Neuronal stem cell (in vitro differentiated cells): ENCODE results near the gene CBY2. TPM values are rescaled to one million over a fixed set of nuclear protein-coding genes. Genes with fewer than 3 reads are reported as not detected.

ENCODE experiments used
- DNase-seq: peaks from one replicate; pipeline ENCODE4 v3.0.0-alpha.2; 2013; ENCODE audit warnings: low spot score
- H2AFZ ChIP-seq: one replicate; pipeline ENCODE4 v1.6.1; 2013; ENCODE audit warnings: mild to moderate bottlenecking, low read length, inconsistent platforms
- H2AK5ac ChIP-seq: 2 replicates; pipeline ENCODE4 v1.6.1; 2013; ENCODE audit warnings: low read depth, mild to moderate bottlenecking, inconsistent platforms, low read length, moderate library complexity, mixed read lengths
- H2BK120ac ChIP-seq: 2 replicates; pipeline ENCODE4 v1.6.1; 2013; ENCODE audit warnings: low read depth, mild to moderate bottlenecking, inconsistent platforms, low read length, moderate library complexity, mixed read lengths
- H2BK12ac ChIP-seq: one replicate; pipeline ENCODE4 v1.6.1; 2013; ENCODE audit warnings: low read length, inconsistent platforms
- H2BK15ac ChIP-seq: 2 replicates; pipeline ENCODE4 v1.6.1; 2013; ENCODE audit warnings: mild to moderate bottlenecking, low read length, inconsistent platforms, mixed read lengths
- H2BK5ac ChIP-seq: one replicate; pipeline ENCODE4 v1.6.1; 2013; ENCODE audit warnings: inconsistent platforms, mild to moderate bottlenecking, low read length, moderate library complexity
- H3K14ac ChIP-seq: one replicate; pipeline ENCODE4 v1.6.1; 2013; ENCODE audit warnings: low read length, inconsistent platforms
- H3K18ac ChIP-seq: 2 replicates; pipeline ENCODE4 v1.6.1; 2013; ENCODE audit warnings: low read length, inconsistent platforms
- H3K23ac ChIP-seq: 2 replicates; pipeline ENCODE4 v1.6.1; 2013; ENCODE audit warnings: low read depth, mild to moderate bottlenecking, mixed read lengths, low read length, inconsistent platforms; ENCODE audit not compliant: poor library complexity
- H3K27ac ChIP-seq: replicated peaks from 3 replicates; pipeline ENCODE4 v1.5.1; 2013; ENCODE audit warnings: low read length, inconsistent platforms
- H3K27me3 ChIP-seq, 3 experiments: 2 replicates each; pipeline ENCODE4 v1.6.1; 2013; ENCODE audit warnings: low read length in 3 of 3, mild to moderate bottlenecking in 2 of 3, inconsistent platforms in 1 of 3, low read depth in 1 of 3, mixed read lengths in 1 of 3, moderate library complexity in 1 of 3; ENCODE audit not compliant: control insufficient read depth in 3 of 3, insufficient read depth in 3 of 3
- H3K36me3 ChIP-seq, 2 donors: replicated peaks in 1 of 2; 2 replicates each; pipeline ENCODE4 v1.6.1; 2013; ENCODE audit warnings: low read length in 2 of 2; ENCODE audit not compliant: control insufficient read depth in 2 of 2, insufficient read depth in 2 of 2
- H3K4ac ChIP-seq: 2 replicates; pipeline ENCODE4 v1.6.1; 2013; ENCODE audit warnings: inconsistent platforms, mild to moderate bottlenecking, low read length, moderate library complexity
- H3K4me1 ChIP-seq, 2 donors: 1 replicate in 1 of 2; 2 replicates in 1 of 2; pipeline ENCODE4 v1.6.1; 2013; ENCODE audit warnings: low read length in 2 of 2, low read depth in 1 of 2; ENCODE audit not compliant: control insufficient read depth in 2 of 2, insufficient read depth in 1 of 2
- H3K4me2 ChIP-seq: one replicate; pipeline ENCODE4 v1.6.1; 2013; ENCODE audit warnings: mild to moderate bottlenecking, low read length, inconsistent platforms; ENCODE audit not compliant: insufficient read depth, poor library complexity, severe bottlenecking
- H3K4me3 ChIP-seq, 2 donors: 2 replicates each; pipeline ENCODE4 v1.5.1; 2013; ENCODE audit warnings: low read length in 2 of 2, mild to moderate bottlenecking in 2 of 2, inconsistent platforms in 1 of 2, moderate library complexity in 1 of 2
- H3K79me1 ChIP-seq: one replicate; pipeline ENCODE4 v1.6.1; 2013; ENCODE audit warnings: low read depth, mild to moderate bottlenecking, inconsistent platforms, low read length, moderate library complexity
- H3K9ac ChIP-seq: one replicate; pipeline ENCODE4 v1.6.1; 2013; ENCODE audit warnings: mild to moderate bottlenecking, low read depth, low read length, inconsistent platforms; ENCODE audit not compliant: poor library complexity
- H3K9me3 ChIP-seq, 2 donors: replicated peaks in 1 of 2; 2 replicates each; pipeline versions ENCODE3 to v1.6.1; 2013; ENCODE audit warnings: low read length in 2 of 2, mild to moderate bottlenecking in 2 of 2, inconsistent platforms in 1 of 2, low read depth in 1 of 2, mixed read lengths in 1 of 2, moderate library complexity in 1 of 2; ENCODE audit not compliant: control insufficient read depth in 2 of 2, insufficient read depth in 1 of 2
- H4K8ac ChIP-seq: one replicate; pipeline ENCODE4 v1.6.1; 2013; ENCODE audit warnings: low read depth, mild to moderate bottlenecking, inconsistent platforms, low read length, moderate library complexity
- H4K91ac ChIP-seq: one replicate; pipeline ENCODE4 v1.6.1; 2013; ENCODE audit warnings: low read length, low read depth, mild to moderate bottlenecking, inconsistent platforms; ENCODE audit not compliant: poor library complexity
- WGBS, 2 donors: extraction: QIAGEN DNeasy Blood & Tissue Kit; methylation state at CpG; one replicate each; pipeline ENCODE4 v1.1.7; 2013; ENCODE audit warnings: missing lambda C conversion rate in 2 of 2, mixed read lengths in 1 of 2; ENCODE audit not compliant: insufficient read length in 2 of 2, insufficient replicate concordance in 1 of 2; ENCODE audit errors: extremely low coverage in 2 of 2; 5-methylcytosine and 5-hydroxymethylcytosine counted together
- polyA plus RNA-seq, 2 experiments: library from polyadenylated mRNA; stranded (reverse); fragments of 200-250 nt; gene quantifications; one replicate each; pipeline ENCODE4 v1.2.3, GENCODE V29; 2013

CBY2 gene
- 0.08 TPM for polyA plus RNA-seq (2013, experiment 1 of 2)
- polyA plus RNA-seq (2013, experiment 2 of 2), result 0.10 TPM

- H3K4me2 ChIP-seq, result no peak within 1 kb of the TSS
- H3K4me3 ChIP-seq, result no peak within 1 kb of the TSS
- peaks cover 4 to 13% of the 10 kb centered on the region in 2 donors for H3K4me1 ChIP-seq
- H4K91ac ChIP-seq, result no peak within 1 kb of the TSS
- H2BK5ac ChIP-seq, result no peak within 1 kb of the TSS
- peak within 1 kb of the TSS; percentile 47 for H2AFZ ChIP-seq
- no peak for DNase-seq
- no peaks in the 10 kb centered on the region for H3K79me1 ChIP-seq
- no CpG with 5 or more reads among the region's 1 CpG for WGBS, 2 donors
- H2AK5ac ChIP-seq, result no peak within 1 kb of the TSS
- H3K18ac ChIP-seq, result no peak within 1 kb of the TSS
- H3K9me3 ChIP-seq, result peaks cover 0 to 2% of the 10 kb centered on the region in 2 donors
- H3K27me3 ChIP-seq, result peaks cover 0 to 15% (median 0%) of the 10 kb centered on the region in 3 experiments
- H3K27ac ChIP-seq, result no peak within 1 kb of the TSS
- H2BK15ac ChIP-seq, result no peak within 1 kb of the TSS
- H3K9ac ChIP-seq, result no peak within 1 kb of the TSS
- H3K23ac ChIP-seq, result no peak within 1 kb of the TSS
- H3K36me3 ChIP-seq, result no peaks in the 10 kb centered on the region
- H2BK120ac ChIP-seq, result no peak within 1 kb of the TSS
- no peak within 1 kb of the TSS for H3K14ac ChIP-seq
- H3K4ac ChIP-seq, result no peak within 1 kb of the TSS
- no peak within 1 kb of the TSS for H4K8ac ChIP-seq
- H2BK12ac ChIP-seq, result no peak within 1 kb of the TSS
These were observed at the start of gene CBY2 for GRCh38 chr13:45702088-45702487. TSS of gene CBY2 (plus strand) at chr13:45702320. CDS start at chr13:45702391, 71 bp downstream.

- H3K36me3 ChIP-seq, result no peaks in the 10 kb centered on the region
- H3K4me1 ChIP-seq, result no peaks in the 10 kb centered on the region
- no peak overlapping the region for H2AK5ac ChIP-seq
- no peak overlapping the region for H3K4ac ChIP-seq
- H3K27me3 ChIP-seq, result no peaks in the 10 kb centered on the region
- no peak overlapping the region for H3K4me2 ChIP-seq
- peak overlapping the region; percentile 22 for H2BK12ac ChIP-seq
- H3K27ac ChIP-seq, result no peak overlapping the region
- H3K4me3 ChIP-seq, result no peak overlapping the region
- no peak overlapping the region for H2AFZ ChIP-seq
- H3K79me1 ChIP-seq, result no peaks in the 10 kb centered on the region
- no peak overlapping the region for H2BK120ac ChIP-seq
- peak overlapping the region; percentile 48 for H3K18ac ChIP-seq
- no peak overlapping the region for H3K9ac ChIP-seq
- no peak overlapping the region for H3K14ac ChIP-seq
- peak overlapping the region; percentile 13 for H2BK5ac ChIP-seq
- DNase-seq, result no peak
- no peak overlapping the region for H4K91ac ChIP-seq
- H3K23ac ChIP-seq, result no peak overlapping the region
- no peak overlapping the region for H2BK15ac ChIP-seq
- no peak overlapping the region for H4K8ac ChIP-seq
- WGBS, 2 donors, result no CpG with 5 or more reads among the region's 5 CpGs
- H3K9me3 ChIP-seq, result peaks cover 0 to 2% of the 10 kb centered on the region in 2 donors
These were observed 47.3 kb upstream of the CBY2 start for GRCh38 chr13:45654633-45655349.

GRCh38 chr13:45658586-45659235 lies 43.4 kb upstream of the CBY2 start:
- H3K79me1 ChIP-seq, result no peaks in the 10 kb centered on the region
- no peak overlapping the region for H2AFZ ChIP-seq
- H3K4me1 ChIP-seq, result no peaks in the 10 kb centered on the region
- H3K18ac ChIP-seq, result no peak overlapping the region
- WGBS, 2 donors, result no CpG with 5 or more reads among the region's 5 CpGs
- H2BK12ac ChIP-seq, result no peak overlapping the region
- H3K27me3 ChIP-seq, result no peaks in the 10 kb centered on the region
- H3K9ac ChIP-seq, result no peak overlapping the region
- H2BK5ac ChIP-seq, result no peak overlapping the region
- no peaks in the 10 kb centered on the region for H3K36me3 ChIP-seq
- no peak overlapping the region for H3K4ac ChIP-seq
- no peak overlapping the region for H4K91ac ChIP-seq
- no peak overlapping the region for H3K14ac ChIP-seq
- no peak overlapping the region for H2BK15ac ChIP-seq
- H2AK5ac ChIP-seq, result no peak overlapping the region
- H3K4me2 ChIP-seq, result no peak overlapping the region
- no peak overlapping the region for H2BK120ac ChIP-seq
- no peak overlapping the region for H3K4me3 ChIP-seq
- no peak for DNase-seq
- no peak overlapping the region for H3K27ac ChIP-seq
- H3K23ac ChIP-seq, result no peak overlapping the region
- no peaks in the 10 kb centered on the region for H3K9me3 ChIP-seq
- H4K8ac ChIP-seq, result no peak overlapping the region

- no peaks in the 10 kb centered on the region for H3K79me1 ChIP-seq
These were observed 42.6 kb upstream of the CBY2 start for GRCh38 chr13:45659536-45659935.

More at GRCh38 chr13:45659536-45659935, 42.6 kb upstream of the CBY2 start:
- Histone ChIP-seq H3K9me3 (no peaks in the 10 kb centered on the region), H3K36me3 (no peaks in the 10 kb centered on the region), H4K8ac (no peak overlapping the region), H3K4ac (no peak overlapping the region), H3K27ac (no peak overlapping the region), H3K4me3 (no peak overlapping the region), H2BK120ac (no peak overlapping the region), H2BK12ac (no peak overlapping the region), H2BK5ac (no peak overlapping the region), H2BK15ac (no peak overlapping the region), H4K91ac (no peak overlapping the region), H3K4me2 (no peak overlapping the region), H2AK5ac (no peak overlapping the region), H3K18ac (no peak overlapping the region), H3K23ac (no peak overlapping the region), H3K14ac (no peak overlapping the region), H3K9ac (no peak overlapping the region), H3K27me3 (no peaks in the 10 kb centered on the region), H2AFZ (no peak overlapping the region), H3K4me1 (no peaks in the 10 kb centered on the region)
- no CpG with 5 or more reads among the region's 3 CpGs for WGBS, 2 donors
- no peak for DNase-seq
